RWPE1 (cell line): ENCODE results near the gene FURIN.

Experiments used
- CTCF ChIA-PET: fragments of 350-600 bp; sonication (Branson Sonifier 250); formaldehyde crosslinking; extraction: SDS; loops from one replicate; lab custom pipeline; 2021; lab: Yijun Ruan, JAX
- POLR2A ChIA-PET: fragments of 400-600 bp; formaldehyde crosslinking; extraction: SDS; loops from one replicate; lab custom pipeline; 2020; ENCODE audit warnings: antibody characterized with exemption; ENCODE audit not compliant: low non-redundant PET; lab: Yijun Ruan, JAX
- DNase-seq: peaks from one replicate; pipeline ENCODE4 v3.0.0; 2012; ENCODE audit warnings: low spot score
- H3K27ac ChIP-seq: fragments of 450-650 bp; 2 replicates; pipeline ENCODE4 v1.5.1; 2017
- TF ChIP-seq, protein P1 (sequence below): fragments of 450-650 bp; conservative IDR thresholded peaks from 2 replicates; pipeline ENCODE4 v1.5.1; 2017; ENCODE audit warnings: low read depth, mild to moderate bottlenecking

The FURIN gene

DNA sequence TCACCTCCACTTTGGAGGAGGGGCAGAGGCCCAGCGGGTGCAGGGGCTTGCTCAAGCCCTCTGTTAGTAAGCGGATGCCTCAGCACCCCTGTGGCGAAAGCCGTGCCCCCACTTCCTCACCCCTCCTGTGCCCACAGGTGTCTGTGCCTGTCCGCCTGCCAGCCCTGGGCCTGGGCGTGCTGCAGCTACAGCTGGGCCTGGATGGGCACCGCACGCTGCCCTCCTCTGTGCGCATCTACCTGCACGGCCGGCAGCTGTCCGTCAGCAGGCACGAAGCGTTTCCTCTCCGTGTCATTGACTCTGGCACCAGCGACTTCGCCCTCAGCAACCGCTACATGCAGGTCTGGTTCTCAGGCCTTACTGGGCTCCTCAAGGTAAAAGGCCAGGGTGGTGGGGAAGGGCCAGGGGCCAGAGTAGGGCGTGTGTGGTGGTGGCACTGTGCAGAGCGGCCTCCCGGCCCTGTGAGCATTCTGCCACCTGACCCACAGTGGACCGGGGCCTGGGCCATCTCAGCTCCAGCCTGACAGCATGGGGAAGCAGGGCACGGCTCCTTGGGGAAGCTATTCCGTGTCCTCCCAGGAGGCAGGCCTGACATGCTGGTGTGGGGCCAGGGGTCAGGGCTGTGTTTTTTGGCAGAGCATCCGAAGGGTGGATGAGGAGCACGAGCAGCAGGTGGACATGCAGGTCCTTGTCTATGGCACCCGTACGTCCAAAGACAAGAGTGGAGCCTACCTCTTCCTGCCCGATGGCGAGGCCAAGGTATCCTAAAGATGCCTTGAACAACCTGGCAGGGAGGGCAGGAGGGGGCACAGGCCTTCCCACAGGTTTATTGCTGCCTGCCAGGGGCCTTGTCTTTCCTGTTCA lies 43.8 kb downstream of the FURIN start:
- ChIA-PET POLR2A (no interaction called here), CTCF (interaction anchor here (1.2 kb wide), 1 partner anchor 20 kb away, joined by 3 read pairs; the partner anchor contains the start of gene HDDC3)
- no peak overlapping the region for H3K27ac ChIP-seq
- TF ChIP-seq, protein P1, sequence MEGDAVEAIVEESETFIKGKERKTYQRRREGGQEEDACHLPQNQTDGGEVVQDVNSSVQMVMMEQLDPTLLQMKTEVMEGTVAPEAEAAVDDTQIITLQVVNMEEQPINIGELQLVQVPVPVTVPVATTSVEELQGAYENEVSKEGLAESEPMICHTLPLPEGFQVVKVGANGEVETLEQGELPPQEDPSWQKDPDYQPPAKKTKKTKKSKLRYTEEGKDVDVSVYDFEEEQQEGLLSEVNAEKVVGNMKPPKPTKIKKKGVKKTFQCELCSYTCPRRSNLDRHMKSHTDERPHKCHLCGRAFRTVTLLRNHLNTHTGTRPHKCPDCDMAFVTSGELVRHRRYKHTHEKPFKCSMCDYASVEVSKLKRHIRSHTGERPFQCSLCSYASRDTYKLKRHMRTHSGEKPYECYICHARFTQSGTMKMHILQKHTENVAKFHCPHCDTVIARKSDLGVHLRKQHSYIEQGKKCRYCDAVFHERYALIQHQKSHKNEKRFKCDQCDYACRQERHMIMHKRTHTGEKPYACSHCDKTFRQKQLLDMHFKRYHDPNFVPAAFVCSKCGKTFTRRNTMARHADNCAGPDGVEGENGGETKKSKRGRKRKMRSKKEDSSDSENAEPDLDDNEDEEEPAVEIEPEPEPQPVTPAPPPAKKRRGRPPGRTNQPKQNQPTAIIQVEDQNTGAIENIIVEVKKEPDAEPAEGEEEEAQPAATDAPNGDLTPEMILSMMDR, result no peak
- no peak for DNase-seq

DNA sequence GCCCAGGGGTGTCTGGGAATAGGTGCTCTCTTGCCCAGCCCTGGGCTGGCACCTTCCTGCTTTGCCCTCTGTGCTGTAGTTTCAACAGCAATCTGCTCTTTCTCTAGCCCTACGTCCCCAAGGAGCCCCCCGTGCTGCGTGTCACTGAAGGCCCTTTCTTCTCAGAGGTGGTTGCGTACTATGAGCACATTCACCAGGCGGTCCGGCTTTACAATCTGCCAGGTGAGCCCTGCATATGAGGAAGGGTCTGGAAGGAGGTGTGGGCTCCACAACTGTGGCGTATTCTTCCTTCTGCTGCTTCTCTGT lies 44.3 kb downstream of the FURIN start:
- TF ChIP-seq, protein P1, result no peak
- DNase-seq, result no peak
- H3K27ac ChIP-seq, result no peak overlapping the region
- POLR2A ChIA-PET, result no interaction called here
- CTCF ChIA-PET, result no interaction called here

DNA sequence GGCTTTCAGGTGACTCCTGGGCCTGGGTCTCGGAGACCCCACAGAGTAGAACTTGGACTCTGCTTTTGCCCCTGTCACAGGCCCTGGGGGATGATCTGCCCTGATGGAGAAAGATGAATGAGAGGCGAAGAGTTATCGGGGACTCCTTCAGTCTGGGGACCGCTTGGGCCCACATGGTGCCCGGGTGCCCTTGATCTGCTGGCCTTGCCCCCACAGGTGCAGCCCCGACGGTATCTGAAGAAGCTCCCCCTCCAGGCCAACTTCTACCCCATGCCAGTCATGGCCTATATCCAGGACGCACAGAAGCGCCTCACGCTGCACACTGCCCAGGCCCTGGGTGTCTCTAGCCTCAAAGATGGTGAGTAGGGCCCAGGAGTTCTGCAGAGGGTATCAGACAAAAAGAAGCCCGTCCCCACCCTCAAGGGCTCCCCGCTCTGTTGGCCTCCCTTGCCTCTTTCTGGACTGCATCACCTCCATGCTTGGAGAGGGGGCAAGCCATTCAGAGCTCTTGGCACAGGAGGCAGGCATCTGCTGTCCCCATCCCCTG lies 45.1 kb downstream of the FURIN start:
- TF ChIP-seq, protein P1, result no peak
- POLR2A ChIA-PET, result interaction anchor here (0.5 kb wide), 1 partner anchor 12 kb away, joined by 3 read pairs; no protein-coding TSS in a partner anchor
- no peak overlapping the region for H3K27ac ChIP-seq
- CTCF ChIA-PET, result no interaction called here
- DNase-seq, result no peak

DNA sequence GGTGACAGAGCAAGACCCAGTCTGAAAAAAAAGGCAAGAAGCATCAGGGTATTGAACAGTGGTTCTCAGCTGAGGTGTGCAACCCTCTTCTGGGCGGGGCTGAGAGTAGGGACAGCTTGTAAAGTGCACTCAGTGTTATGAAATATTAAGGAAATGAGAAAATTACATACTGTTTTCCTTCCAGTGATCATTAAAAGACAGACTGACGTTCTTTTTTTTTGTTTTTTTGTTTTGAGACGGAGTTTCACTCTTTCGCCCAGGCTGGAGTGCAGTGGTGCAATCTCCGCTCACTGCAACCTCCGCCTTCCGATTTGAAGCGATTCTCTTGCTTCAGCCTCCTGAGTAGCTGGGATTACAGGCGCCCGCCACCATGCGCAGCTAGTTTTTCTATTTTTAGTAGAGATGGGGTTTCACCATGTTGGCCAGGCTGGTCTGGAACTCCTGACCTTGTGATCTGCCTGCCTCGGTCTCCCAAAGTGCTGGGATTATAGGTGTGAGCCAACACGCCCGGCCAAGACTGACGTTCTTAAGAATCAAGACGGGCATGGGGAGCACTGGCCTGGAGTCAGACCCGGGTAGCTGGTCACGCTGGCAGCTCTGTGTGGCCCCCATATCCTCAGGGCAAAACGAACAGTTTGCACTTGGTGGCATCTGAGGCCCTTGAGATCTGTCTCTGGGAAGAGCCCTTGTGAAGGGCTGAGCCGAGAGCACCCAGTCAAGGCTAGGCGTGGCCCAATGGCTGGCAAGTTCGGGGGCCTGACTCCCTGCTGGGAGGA lies 46.1 kb downstream of the FURIN start:
- TF ChIP-seq, protein P1, result no peak
- CTCF ChIA-PET, result no interaction called here
- H3K27ac ChIP-seq, result peak overlapping the region; percentile 9; the same call in 1 of the 2 replicates
- POLR2A ChIA-PET, result no interaction called here
- DNase-seq, result no peak

DNA sequence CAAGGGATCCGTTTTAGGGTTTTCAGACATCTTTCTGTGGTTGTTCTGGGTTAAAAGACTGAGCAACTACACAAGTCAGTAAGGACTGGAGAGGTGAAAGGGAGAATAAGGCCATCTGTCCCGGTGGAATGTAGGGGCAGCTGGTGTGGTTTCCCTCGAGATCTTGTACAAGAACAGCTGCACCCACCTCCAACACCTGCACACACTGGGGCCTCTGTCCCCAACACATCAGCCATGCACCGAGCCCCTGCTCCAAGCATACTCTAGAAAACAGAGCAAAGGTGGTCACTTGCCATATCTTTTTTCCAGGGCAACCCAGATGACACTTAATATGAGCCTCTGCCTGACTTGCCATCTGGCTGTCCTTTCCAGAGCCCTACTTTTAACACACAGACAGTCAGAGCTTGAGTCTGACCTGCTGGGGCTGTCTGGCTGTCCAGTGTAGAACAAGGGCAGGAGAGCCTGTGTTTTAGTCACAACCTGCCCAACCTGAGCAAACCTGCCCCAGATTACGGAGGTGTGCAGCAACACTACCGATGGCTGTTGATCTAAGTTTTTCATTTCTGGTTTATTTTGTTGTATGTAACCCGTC lies 46.9 kb downstream of the FURIN start:
- no peak for DNase-seq
- H3K27ac ChIP-seq, result no peak overlapping the region
- TF ChIP-seq, protein P1, result no peak
- CTCF ChIA-PET, result no interaction called here
- POLR2A ChIA-PET, result no interaction called here

DNA sequence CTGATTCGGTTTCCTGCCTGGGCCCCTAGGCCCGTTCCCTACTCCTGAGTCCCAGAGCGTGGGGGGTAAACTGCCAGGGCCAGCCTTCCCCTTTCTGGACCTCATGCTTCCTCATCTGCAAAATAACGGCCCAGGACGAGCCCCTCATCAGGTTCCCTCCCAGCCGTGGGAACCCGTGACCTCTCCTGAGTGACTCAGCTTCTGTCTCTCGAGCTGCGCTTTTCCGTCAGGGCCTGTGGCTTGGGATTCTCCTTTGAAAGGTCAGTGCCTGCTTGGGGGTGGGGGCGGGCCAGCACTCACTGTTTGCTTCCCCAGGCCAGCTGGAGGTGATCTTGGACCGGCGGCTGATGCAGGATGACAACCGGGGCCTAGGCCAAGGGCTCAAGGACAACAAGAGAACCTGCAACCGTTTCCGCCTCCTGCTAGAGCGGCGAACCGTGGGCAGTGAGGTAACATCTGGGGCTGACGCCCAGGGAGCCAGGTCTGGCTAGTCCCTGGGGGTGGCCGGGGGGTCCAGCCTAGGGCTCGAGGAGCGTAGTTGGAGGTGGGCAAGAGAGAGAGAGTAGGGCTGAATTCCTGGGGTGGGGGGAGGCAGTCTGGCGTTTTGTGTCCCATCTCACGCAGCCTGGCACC lies 47.5 kb downstream of the FURIN start:
- ChIA-PET POLR2A (no interaction called here), CTCF (no interaction called here)
- H3K27ac ChIP-seq, result no peak overlapping the region; the same call in 1 of the 2 replicates

More for the DNA sequence above, 47.5 kb downstream of the FURIN start:
- TF ChIP-seq, protein P1, result no peak
- DNase-seq, result no peak
